Endodermal cell (in vitro differentiated cells): ENCODE results near the gene ABCD2. TPM values are rescaled to one million over a fixed set of nuclear protein-coding genes. Genes with fewer than 3 reads are reported as not detected.

ENCODE experiments used
- DNase-seq: peaks from one replicate; pipeline ENCODE4 v3.0.0-alpha.2; 2017
- H3K27ac ChIP-seq: 2 replicates; pipeline ENCODE4 v1.5.1; 2013; ENCODE audit warnings: mild to moderate bottlenecking, low read depth, low read length, moderate library complexity
- H3K27me3 ChIP-seq: 2 replicates; pipeline ENCODE4 v1.6.1; 2013; ENCODE audit warnings: mild to moderate bottlenecking, low read length, moderate library complexity; ENCODE audit not compliant: insufficient read depth, control insufficient read depth, poor library complexity, severe bottlenecking
- H3K36me3 ChIP-seq: 2 replicates; pipeline ENCODE4 v1.7.0; 2013; ENCODE audit warnings: mild to moderate bottlenecking, low read length, moderate library complexity; ENCODE audit not compliant: control insufficient read depth, insufficient read depth
- H3K4me1 ChIP-seq: one replicate; pipeline ENCODE4 v1.7.0; 2013; ENCODE audit warnings: low read length; ENCODE audit not compliant: control insufficient read depth, insufficient read depth
- H3K4me3 ChIP-seq: 2 replicates; pipeline ENCODE4 v1.5.1; 2013; ENCODE audit warnings: mild to moderate bottlenecking, low read length, moderate library complexity
- H3K9ac ChIP-seq: 2 replicates; pipeline ENCODE4 v1.6.1; 2013; ENCODE audit warnings: mild to moderate bottlenecking, low read length, moderate library complexity; ENCODE audit not compliant: poor library complexity, severe bottlenecking; ENCODE audit errors: extremely low read depth
- H3K9me3 ChIP-seq: 2 replicates; pipeline ENCODE4 v1.6.1; 2013; ENCODE audit warnings: mild to moderate bottlenecking, low read length, moderate library complexity; ENCODE audit not compliant: control insufficient read depth
- H3K27ac Mint-ChIP-seq: 2 replicates; pipeline ENCODE4 v1.8.0; 2020; ENCODE audit warnings: mixed read lengths
- H3K27me3 Mint-ChIP-seq: 2 replicates; pipeline ENCODE4 v1.8.0; 2021; ENCODE audit warnings: mild to moderate bottlenecking, mixed read lengths; ENCODE audit not compliant: insufficient read depth
- H3K36me3 Mint-ChIP-seq: 2 replicates; pipeline ENCODE4 v1.8.0; 2020; ENCODE audit warnings: low read depth, mixed read lengths
- H3K4me1 Mint-ChIP-seq: 2 replicates; pipeline ENCODE4 v1.8.0; 2020; ENCODE audit warnings: mixed read lengths
- H3K4me3 Mint-ChIP-seq: 2 replicates; pipeline ENCODE4 v1.8.0; 2020; ENCODE audit warnings: mild to moderate bottlenecking, moderate library complexity, mixed read lengths
- H3K9me3 Mint-ChIP-seq: 2 replicates; pipeline ENCODE4 v1.8.0; 2020; ENCODE audit warnings: mild to moderate bottlenecking, mixed read lengths
- CTCF ChIP-seq: fragments of 200-600 bp; sonication (generic); conservative IDR thresholded peaks from 2 replicates; pipeline ENCODE4 v1.5.0; 2021; ENCODE audit warnings: antibody characterized with exemption, mild to moderate bottlenecking
- WGBS, 2 experiments: methylation state at CpG; one replicate each; pipeline versions ENCODE4 v1.1.5 to v1.1.7; 2013; ENCODE audit warnings: missing lambda C conversion rate in 2 of 2, mixed read lengths in 1 of 2; ENCODE audit not compliant: insufficient coverage in 1 of 2, insufficient read length in 1 of 2; 5-methylcytosine and 5-hydroxymethylcytosine counted together
- long read RNA-seq, 4 experiments: library from polyadenylated mRNA in 2 of 4; library from RNA in 1 of 4; library from capped mRNA in 1 of 4; stranded (forward) in 3 of 4; unstranded in 1 of 4; transcript quantifications; one replicate each; pipeline ENCODE4 v2.0.0, GENCODE V29; 2020 to 2021; ENCODE audit warnings: inconsistent platforms in 1 of 4
- polyA plus RNA-seq, 2 experiments: library from polyadenylated mRNA; stranded (reverse); fragments of 50-300 nt; gene quantifications; one replicate each; pipeline ENCODE4 v1.2.3, GENCODE V29; 2013
- total RNA-seq, 2 donors: library from RNA; stranded (reverse); fragmentation: NEBNext Ultra II Directional in 1 of 2; extraction: Animal tissue kit (Norgen Biotek cat#: 25700) in 1 of 2; gene quantifications; 2 replicates in 1 of 2; 3 replicates in 1 of 2; pipeline ENCODE4 v1.2.1, GENCODE V29; 2021

ABCD2 gene
- not detected for total RNA-seq
- polyA plus RNA-seq (2013, experiment 1 of 2), result 0.32 TPM
- 0.33 TPM for polyA plus RNA-seq (2013, experiment 2 of 2)
- long read RNA-seq, experiment 1, result 0 reads
- long read RNA-seq, experiment 2, result 0 reads
- long read RNA-seq, experiment 3, result 0 reads
- long read RNA-seq, experiment 4, result 0 reads

- Histone ChIP-seq H3K9ac (peak within 1 kb of the TSS; percentile 23), H3K4me3 (peak within 1 kb of the TSS; percentile 88), H3K27me3 (peaks cover 19% of the 10 kb centered on the region), H3K9me3 (no peaks in the 10 kb centered on the region), H3K4me1 (no peaks in the 10 kb centered on the region), H3K36me3 (no peaks in the 10 kb centered on the region), H3K27ac (peak within 1 kb of the TSS; percentile 78)
- Mint-ChIP-seq H3K36me3 (no peaks in the 10 kb centered on the region), H3K9me3 (no peaks in the 10 kb centered on the region), H3K27ac (no peak within 1 kb of the TSS), H3K4me3 (no peak within 1 kb of the TSS), H3K4me1 (peaks cover 3% of the 10 kb centered on the region), H3K27me3 (peaks cover 3% of the 10 kb centered on the region)
- DNase-seq, result peak; percentile 93
- TF ChIP-seq CTCF, result no peak
- 4 to 5% methylated on average over 13 to 20 of the region's 20 CpGs for WGBS, 2 experiments
Measured at GRCh38 chr12:39619660-39620433, at the start of gene ABCD2. Gene ABCD2 (minus strand): TSS chr12:39619803. CDS start chr12:39619615, 188 bp downstream.

- Histone ChIP-seq H3K9ac (no peak overlapping the region), H3K27me3 (no peaks in the 10 kb centered on the region), H3K36me3 (no peaks in the 10 kb centered on the region), H3K4me3 (no peak overlapping the region), H3K27ac (no peak overlapping the region), H3K4me1 (no peaks in the 10 kb centered on the region), H3K9me3 (no peaks in the 10 kb centered on the region)
- TF ChIP-seq CTCF, result no peak
- no peaks in the 10 kb centered on the region for H3K27me3 Mint-ChIP-seq
- peak; percentile 51 for DNase-seq
- H3K4me1 Mint-ChIP-seq, result no peaks in the 10 kb centered on the region
- no peak overlapping the region for H3K27ac Mint-ChIP-seq
- no peaks in the 10 kb centered on the region for H3K9me3 Mint-ChIP-seq
- H3K36me3 Mint-ChIP-seq, result no peaks in the 10 kb centered on the region
- H3K4me3 Mint-ChIP-seq, result no peak overlapping the region
- WGBS, 2 experiments, result 92% methylated on average over 2 of the region's 2 CpGs
Measured at GRCh38 chr12:39660101-39660500, 40.5 kb upstream of the ABCD2 start.

GRCh38 chr12:39647383-39647782, 27.8 kb upstream of the ABCD2 start:
- no peak overlapping the region for H3K4me3 ChIP-seq
- no peaks in the 10 kb centered on the region for H3K4me1 ChIP-seq
- no peaks in the 10 kb centered on the region for H3K36me3 ChIP-seq
- no peak overlapping the region for H3K9ac ChIP-seq
- no peak overlapping the region for H3K27ac Mint-ChIP-seq
- no peak for TF ChIP-seq CTCF
- no peaks in the 10 kb centered on the region for H3K9me3 ChIP-seq
- H3K27me3 Mint-ChIP-seq, result no peaks in the 10 kb centered on the region
- DNase-seq, result no peak
- no peak overlapping the region for H3K27ac ChIP-seq
- no peak overlapping the region for H3K4me3 Mint-ChIP-seq
- H3K4me1 Mint-ChIP-seq, result no peaks in the 10 kb centered on the region
- no peaks in the 10 kb centered on the region for H3K27me3 ChIP-seq
- H3K9me3 Mint-ChIP-seq, result no peaks in the 10 kb centered on the region
- no peaks in the 10 kb centered on the region for H3K36me3 Mint-ChIP-seq
